CD14-positive monocyte (primary cell): Measurements from ENCODE around the gene SPDYE16. TPM values are rescaled to one million over a fixed set of nuclear protein-coding genes. Genes with fewer than 3 reads are reported as not detected.
A peak's percentile ranks its signal among the peaks of the same experiment; 100 is the strongest.
"Not testable (repeated sequence)": the region's sequence is repeated elsewhere in the genome, so short reads cannot be mapped to it uniquely, and the experiment has no call there.

Source experiments
- DNase-seq, 3 donors: peaks; one replicate each; pipeline ENCODE4 v3.0.0-alpha.2; 2011 to 2022
- H2AFZ ChIP-seq: 2 replicates; pipeline ENCODE4 v1.6.0; 2012; ENCODE audit warnings: mild to moderate bottlenecking, low read depth, low read length, inconsistent platforms; ENCODE audit not compliant: insufficient read depth, poor library complexity, severe bottlenecking
- H3K27ac ChIP-seq, 2 donors: 1 replicate in 1 of 2; 2 replicates in 1 of 2; pipeline ENCODE4 v1.5.1; 2012 to 2013; ENCODE audit warnings: low read length in 2 of 2, control low read depth in 1 of 2, inconsistent platforms in 1 of 2, low read depth in 1 of 2, mild to moderate bottlenecking in 1 of 2
- H3K27me3 ChIP-seq, 2 donors: one replicate each; pipeline versions ENCODE4 v1.6.0 to v1.6.1; 2011 to 2013; ENCODE audit warnings: low read length in 2 of 2; ENCODE audit not compliant: control insufficient read depth in 2 of 2, insufficient read depth in 2 of 2
- H3K36me3 ChIP-seq, 2 donors: replicated peaks in 1 of 2; 1 replicate in 1 of 2; 2 replicates in 1 of 2; pipeline versions ENCODE4 v1.5.1 to v1.6.1; 2012 to 2013; ENCODE audit warnings: low read length in 2 of 2, control low read depth in 1 of 2, inconsistent platforms in 1 of 2, mild to moderate bottlenecking in 1 of 2; ENCODE audit not compliant: insufficient read depth in 2 of 2, control insufficient read depth in 1 of 2
- H3K4me1 ChIP-seq, 2 donors: 1 replicate in 1 of 2; 2 replicates in 1 of 2; pipeline versions ENCODE4 v1.5.1 to v1.6.1; 2012 to 2013; ENCODE audit warnings: low read length in 2 of 2, control low read depth in 1 of 2, inconsistent platforms in 1 of 2, mild to moderate bottlenecking in 1 of 2, moderate library complexity in 1 of 2; ENCODE audit not compliant: insufficient read depth in 2 of 2, control insufficient read depth in 1 of 2
- H3K4me2 ChIP-seq: replicated peaks from 2 replicates; pipeline ENCODE3; 2012; ENCODE audit warnings: low read length, moderate library complexity, mild to moderate bottlenecking; ENCODE audit not compliant: poor library complexity, severe bottlenecking; ENCODE audit errors: extremely low read depth
- H3K4me3 ChIP-seq, 3 experiments: fragments of 200-600 bp in 1 of 3; sonication (generic) in 1 of 3; replicated peaks in 1 of 3; 1 replicate in 2 of 3; 2 replicates in 1 of 3; pipeline ENCODE4 v1.5.1; 2011 to 2013; ENCODE audit warnings: low read length in 3 of 3, mild to moderate bottlenecking in 3 of 3, control low read depth in 2 of 3, low read depth in 2 of 3, inconsistent platforms in 1 of 3, moderate library complexity in 1 of 3
- H3K79me2 ChIP-seq: 2 replicates; pipeline ENCODE4 v1.6.0; 2012; ENCODE audit warnings: mild to moderate bottlenecking, control low read depth, inconsistent platforms, low read length, moderate library complexity; ENCODE audit not compliant: insufficient read depth
- H3K9ac ChIP-seq: 2 replicates; pipeline ENCODE4 v1.6.0; 2017; ENCODE audit warnings: low read length, mild to moderate bottlenecking; ENCODE audit not compliant: insufficient read depth, poor library complexity, severe bottlenecking
- H3K9me3 ChIP-seq, 2 donors: replicated peaks in 1 of 2; 1 replicate in 1 of 2; 2 replicates in 1 of 2; pipeline versions ENCODE4 v1.5.1 to v1.6.1; 2012 to 2013; ENCODE audit warnings: low read length in 2 of 2, control low read depth in 1 of 2; ENCODE audit not compliant: control insufficient read depth in 1 of 2, insufficient read depth in 1 of 2
- H4K20me1 ChIP-seq: 2 replicates; pipeline ENCODE4 v1.6.0; 2012; ENCODE audit warnings: mild to moderate bottlenecking, low read length, control low read depth, moderate library complexity; ENCODE audit not compliant: insufficient read depth
- H3K27ac Mint-ChIP-seq, 7 donors: one replicate each; pipeline ENCODE4 v1.8.0; 2020; ENCODE audit warnings: mild to moderate bottlenecking in 7 of 7, mixed read lengths in 7 of 7, moderate library complexity in 6 of 7, inconsistent platforms in 2 of 7
- H3K27me3 Mint-ChIP-seq, 3 donors: one replicate each; pipeline ENCODE4 v1.8.0; 2021 to 2022; ENCODE audit warnings: low read depth in 3 of 3, mild to moderate bottlenecking in 3 of 3, mixed read lengths in 3 of 3, moderate library complexity in 3 of 3, inconsistent platforms in 1 of 3
- H3K36me3 Mint-ChIP-seq, 2 donors: one replicate each; pipeline ENCODE4 v1.8.0; 2020; ENCODE audit warnings: mixed read lengths in 2 of 2, inconsistent platforms in 1 of 2, mild to moderate bottlenecking in 1 of 2
- H3K4me1 Mint-ChIP-seq: one replicate; pipeline ENCODE4 v1.8.0; 2020; ENCODE audit warnings: mild to moderate bottlenecking, mixed read lengths
- H3K4me3 Mint-ChIP-seq, 2 donors: one replicate each; pipeline ENCODE4 v1.8.0; 2020; ENCODE audit warnings: mild to moderate bottlenecking in 2 of 2, mixed read lengths in 2 of 2, moderate library complexity in 1 of 2
- H3K9me3 Mint-ChIP-seq, 7 donors: one replicate each; pipeline ENCODE4 v1.8.0; 2020 to 2022; ENCODE audit warnings: mixed read lengths in 7 of 7, mild to moderate bottlenecking in 6 of 7, moderate library complexity in 6 of 7, inconsistent platforms in 2 of 7
- WGBS: methylation state at CpG from one replicate; pipeline ENCODE4 v1.1.5; 2013; ENCODE audit warnings: missing lambda C conversion rate; ENCODE audit not compliant: insufficient coverage; 5-methylcytosine and 5-hydroxymethylcytosine counted together
- intact Hi-C, 2 donors: fragments of 100-400 bp; cut with micrococcal nuclease; formaldehyde crosslinking; loops; one replicate each; pipeline versions ENCODE4 v1.15.0 to v1.15.1; 2023
- polyA plus RNA-seq, 3 donors: library from polyadenylated mRNA; depleted of rRNA in 1 of 3; unstranded in 2 of 3; stranded (reverse) in 1 of 3; fragments of 300-500 nt in 2 of 3; fragments of >200 nt in 1 of 3; fragmentation: Illumina TruSeq in 2 of 3; gene quantifications; 1 replicate in 2 of 3; 2 replicates in 1 of 3; pipeline ENCODE4 v1.2.3, GENCODE V29; 2012 to 2021

Gene SPDYE16
- polyA plus RNA-seq, 3 donors: 0.23 TPM; not detected in 2

GRCh38 chr7:76588586-76588985, 45.5 kb upstream of the SPDYE16 start:
- peaks cover 46% of the 10 kb centered on the region for H3K4me1 Mint-ChIP-seq
- H3K4me3 ChIP-seq, H3K9ac ChIP-seq, H3K9me3 Mint-ChIP-seq, H3K27me3 Mint-ChIP-seq, H3K9me3 ChIP-seq, intact Hi-C loops, DNase-seq, H4K20me1 ChIP-seq, H3K36me3 Mint-ChIP-seq, H3K27me3 ChIP-seq, H2AFZ ChIP-seq, H3K4me2 ChIP-seq, H3K36me3 ChIP-seq: not testable (repeated sequence)
- peaks cover 25 to 32% of the 10 kb centered on the region in 2 donors for H3K4me1 ChIP-seq
- peak overlapping the region; percentile 67 to 89 (median 79) for H3K27ac Mint-ChIP-seq
- peak overlapping the region in 1 of 2 donors; percentile 28 for H3K27ac ChIP-seq
- peaks cover 21% of the 10 kb centered on the region for H3K79me2 ChIP-seq
- H3K4me3 Mint-ChIP-seq: peak overlapping the region in 1 of 2 donors; percentile 35
- WGBS: no CpG with 5 or more reads among the region's 1 CpG

- peaks cover 21% of the 10 kb centered on the region for H3K79me2 ChIP-seq
- H3K4me1 Mint-ChIP-seq: peaks cover 40% of the 10 kb centered on the region
Observed at GRCh38 chr7:76586585-76587315, 43.7 kb upstream of the SPDYE16 start.

GRCh38 chr7:76583636-76584281, 40.7 kb upstream of the SPDYE16 start:
- H3K4me1 ChIP-seq: peaks cover 9 to 21% of the 10 kb centered on the region in 2 donors
- peak overlapping the region in 5 of 7 donors; percentile 40 to 75 (median 68) for H3K27ac Mint-ChIP-seq
- H3K27ac ChIP-seq, DNase-seq, H3K4me3 Mint-ChIP-seq, H3K36me3 Mint-ChIP-seq, intact Hi-C loops, H3K9ac ChIP-seq, H2AFZ ChIP-seq, H3K9me3 ChIP-seq, H4K20me1 ChIP-seq, H3K27me3 Mint-ChIP-seq, H3K36me3 ChIP-seq, H3K9me3 Mint-ChIP-seq, H3K4me2 ChIP-seq, H3K4me3 ChIP-seq, H3K27me3 ChIP-seq: not testable (repeated sequence)
- WGBS: 53% methylated on average over 4 of the region's 5 CpGs
- H3K79me2 ChIP-seq: peaks cover 17% of the 10 kb centered on the region
- H3K4me1 Mint-ChIP-seq: peaks cover 29% of the 10 kb centered on the region

More at GRCh38 chr7:76586585-76587315, 43.7 kb upstream of the SPDYE16 start:
- H3K4me3 Mint-ChIP-seq, H4K20me1 ChIP-seq, H3K27ac ChIP-seq, DNase-seq, H3K27me3 ChIP-seq, H3K27ac Mint-ChIP-seq, H3K36me3 ChIP-seq, H3K4me3 ChIP-seq, H2AFZ ChIP-seq, H3K9ac ChIP-seq, H3K4me2 ChIP-seq, H3K27me3 Mint-ChIP-seq, H3K36me3 Mint-ChIP-seq, H3K9me3 ChIP-seq, intact Hi-C loops, H3K9me3 Mint-ChIP-seq: not testable (repeated sequence)
- peaks cover 18 to 27% of the 10 kb centered on the region in 2 donors for H3K4me1 ChIP-seq
- WGBS: 90% methylated on average over 2 of the region's 2 CpGs

- H3K9me3 Mint-ChIP-seq, H3K27ac ChIP-seq, H3K36me3 Mint-ChIP-seq, H3K9me3 ChIP-seq, H3K4me3 ChIP-seq, H3K4me3 Mint-ChIP-seq, H3K9ac ChIP-seq, H2AFZ ChIP-seq, intact Hi-C loops, H3K36me3 ChIP-seq, H3K4me2 ChIP-seq, H4K20me1 ChIP-seq, H3K27me3 Mint-ChIP-seq, H3K27me3 ChIP-seq: not testable (repeated sequence)
- Histone ChIP-seq H3K79me2 (peaks cover 17% of the 10 kb centered on the region), H3K4me1 (peaks cover 9 to 16% of the 10 kb centered on the region in 2 donors)
- DNase-seq: peak; percentile 18 to 40 (median 29)
- Mint-ChIP-seq H3K27ac (peak overlapping the region in 4 of 7 donors; percentile 40 to 72 (median 66)), H3K4me1 (peaks cover 25% of the 10 kb centered on the region)
- whole genome bisulfite sequencing: no CpG with 5 or more reads among the region's 2 CpGs
Observed at GRCh38 chr7:76582848-76583631, 39.9 kb upstream of the SPDYE16 start.
